GM13976 (cell line): ENCODE results near the gene CPD.

Experiments
- DNase-seq: peaks from one replicate; pipeline ENCODE4 v3.0.0; 2012; ENCODE audit warnings: low spot score
- in situ Hi-C: fragments of 300-500 bp; cut with MboI; formaldehyde crosslinking; loops from one replicate; pipeline ENCODE4 v1.12.0; 2022; ENCODE audit warnings: low sequenced_read_pairs, mixed read lengths, inconsistent platforms; ENCODE audit not compliant: unreplicated experiment
- TF ChIP-seq, protein P1 (sequence below): IDR thresholded peaks from 2 replicates; pipeline ENCODE4 v1.5.1; 2012; ENCODE audit warnings: borderline replicate concordance, mild to moderate bottlenecking; ENCODE audit not compliant: insufficient read depth; ENCODE audit errors: extremely low read depth, missing control alignments, control extremely low read depth

The CPD gene

DNA sequence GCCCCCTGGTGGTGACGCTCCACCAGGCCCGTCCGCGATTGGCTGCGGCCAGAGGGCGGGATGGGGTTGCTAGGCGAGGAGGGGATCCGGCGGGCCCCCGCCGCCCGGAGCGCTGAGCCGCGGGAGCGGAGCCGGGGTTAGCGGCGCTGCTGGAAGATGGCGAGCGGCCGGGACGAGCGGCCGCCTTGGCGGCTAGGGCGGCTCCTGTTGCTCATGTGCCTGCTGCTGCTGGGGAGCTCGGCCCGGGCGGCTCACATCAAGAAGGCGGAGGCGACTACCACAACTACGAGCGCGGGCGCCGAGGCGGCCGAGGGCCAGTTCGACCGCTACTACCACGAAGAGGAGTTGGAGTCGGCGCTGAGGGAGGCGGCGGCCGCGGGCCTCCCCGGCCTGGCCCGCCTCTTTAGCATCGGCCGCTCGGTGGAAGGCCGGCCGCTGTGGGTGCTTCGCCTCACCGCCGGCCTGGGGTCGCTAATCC, at the start of gene CPD:
CPD (plus strand) TSS at position 103 of the 478 bp plus-strand sequence; CDS start at position 157, 54 bp downstream.
- DNase-seq, result peak; percentile 98
- TF ChIP-seq, protein P1, sequence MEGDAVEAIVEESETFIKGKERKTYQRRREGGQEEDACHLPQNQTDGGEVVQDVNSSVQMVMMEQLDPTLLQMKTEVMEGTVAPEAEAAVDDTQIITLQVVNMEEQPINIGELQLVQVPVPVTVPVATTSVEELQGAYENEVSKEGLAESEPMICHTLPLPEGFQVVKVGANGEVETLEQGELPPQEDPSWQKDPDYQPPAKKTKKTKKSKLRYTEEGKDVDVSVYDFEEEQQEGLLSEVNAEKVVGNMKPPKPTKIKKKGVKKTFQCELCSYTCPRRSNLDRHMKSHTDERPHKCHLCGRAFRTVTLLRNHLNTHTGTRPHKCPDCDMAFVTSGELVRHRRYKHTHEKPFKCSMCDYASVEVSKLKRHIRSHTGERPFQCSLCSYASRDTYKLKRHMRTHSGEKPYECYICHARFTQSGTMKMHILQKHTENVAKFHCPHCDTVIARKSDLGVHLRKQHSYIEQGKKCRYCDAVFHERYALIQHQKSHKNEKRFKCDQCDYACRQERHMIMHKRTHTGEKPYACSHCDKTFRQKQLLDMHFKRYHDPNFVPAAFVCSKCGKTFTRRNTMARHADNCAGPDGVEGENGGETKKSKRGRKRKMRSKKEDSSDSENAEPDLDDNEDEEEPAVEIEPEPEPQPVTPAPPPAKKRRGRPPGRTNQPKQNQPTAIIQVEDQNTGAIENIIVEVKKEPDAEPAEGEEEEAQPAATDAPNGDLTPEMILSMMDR, result no peak
- in situ Hi-C loops, result no loop called here

DNA sequence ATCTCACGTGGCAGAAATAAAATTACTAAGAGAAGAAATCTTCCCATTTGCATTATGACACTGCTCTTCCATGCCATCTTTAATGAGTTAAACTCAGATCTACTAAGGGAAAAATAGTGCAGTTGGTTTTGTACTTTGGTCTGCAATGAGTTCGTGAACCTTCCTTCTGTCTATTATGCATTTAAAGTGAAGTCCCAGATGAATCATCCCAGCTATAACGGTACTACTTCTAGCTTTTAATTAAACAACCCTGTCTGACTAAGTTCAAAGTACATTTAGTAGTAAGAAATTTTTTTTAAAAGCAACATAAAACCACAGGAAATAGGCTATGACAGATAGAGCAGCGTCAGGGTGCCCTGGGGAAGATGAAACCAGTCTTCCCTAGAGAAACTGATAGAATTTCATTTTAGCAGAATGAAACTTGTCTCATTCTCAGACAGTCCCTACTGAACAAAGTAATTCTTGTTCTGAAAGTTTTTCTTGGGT, 46.6 kb upstream of the CPD start:
- TF ChIP-seq, protein P1, result no peak
- DNase-seq, result peak; percentile 18
- in situ Hi-C loops, result no loop called here

DNA sequence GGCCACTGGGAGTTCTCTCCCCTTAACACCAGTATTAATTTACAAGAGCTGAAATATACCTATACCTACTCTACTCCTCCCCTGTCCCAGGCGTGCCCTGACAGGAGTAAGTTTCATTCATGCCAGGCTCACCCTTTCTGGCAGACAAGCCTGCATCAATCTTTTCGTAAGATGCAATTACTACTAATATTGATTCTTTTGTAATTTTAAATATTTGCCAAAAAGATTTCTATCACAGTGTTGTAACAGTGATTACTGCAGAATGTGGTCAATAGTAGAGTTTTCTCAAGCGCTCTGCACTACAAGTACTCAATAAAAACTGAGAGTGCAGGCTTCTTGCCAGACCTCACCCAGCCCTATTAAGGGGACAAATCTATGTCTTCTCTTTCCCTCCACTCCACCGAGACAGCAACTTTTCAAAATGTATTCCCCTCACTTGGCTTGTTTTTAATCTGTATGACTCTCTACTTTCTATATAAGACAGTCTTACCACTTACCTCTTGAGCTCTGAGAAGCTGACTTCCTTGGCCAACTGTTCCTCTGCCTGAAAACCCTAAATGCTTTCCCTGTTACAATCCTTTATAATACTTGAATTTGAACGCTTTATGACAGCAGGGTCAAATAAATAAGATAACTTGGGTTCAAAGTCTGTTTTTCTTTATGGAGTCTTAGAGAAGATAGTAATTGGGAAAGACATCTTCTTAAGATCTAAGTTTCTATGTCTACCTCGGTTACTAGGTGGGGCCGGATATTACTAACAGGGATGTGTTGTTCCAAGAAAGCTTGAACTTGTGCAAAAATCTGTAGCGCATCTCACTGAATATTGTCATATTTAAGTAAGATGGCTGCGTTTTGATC, 45.0 kb upstream of the CPD start, which contains the start of gene TMIGD1:
TMIGD1 (minus strand) TSS at position 555 of the 858 bp plus-strand sequence. CDS start 1,924 bp downstream, outside the sequence.
- TF ChIP-seq, protein P1, result no peak
- in situ Hi-C loops, result no loop called here
- DNase-seq, result no peak

DNA sequence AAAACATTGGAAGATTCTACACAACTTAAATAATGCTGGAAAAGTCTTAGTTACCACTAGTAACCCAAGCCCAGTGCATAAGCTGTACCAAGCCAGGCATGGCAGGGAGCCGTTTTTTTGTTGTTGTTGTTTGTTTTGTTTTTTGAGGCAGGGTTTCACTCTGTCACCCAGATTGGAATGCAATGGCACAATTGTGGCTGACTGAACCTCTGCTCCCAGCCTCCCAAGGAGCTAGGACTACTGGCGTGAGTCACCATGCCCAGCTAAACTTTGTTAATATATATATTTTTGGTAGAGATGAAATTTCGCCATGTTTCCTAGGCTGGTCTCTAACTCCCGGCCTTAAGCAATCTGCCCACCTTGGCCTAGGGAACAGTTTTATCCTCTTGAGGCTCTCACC, 44.3 kb upstream of the CPD start:
- TF ChIP-seq, protein P1, result no peak
- in situ Hi-C loops, result no loop called here
- DNase-seq, result no peak

DNA sequence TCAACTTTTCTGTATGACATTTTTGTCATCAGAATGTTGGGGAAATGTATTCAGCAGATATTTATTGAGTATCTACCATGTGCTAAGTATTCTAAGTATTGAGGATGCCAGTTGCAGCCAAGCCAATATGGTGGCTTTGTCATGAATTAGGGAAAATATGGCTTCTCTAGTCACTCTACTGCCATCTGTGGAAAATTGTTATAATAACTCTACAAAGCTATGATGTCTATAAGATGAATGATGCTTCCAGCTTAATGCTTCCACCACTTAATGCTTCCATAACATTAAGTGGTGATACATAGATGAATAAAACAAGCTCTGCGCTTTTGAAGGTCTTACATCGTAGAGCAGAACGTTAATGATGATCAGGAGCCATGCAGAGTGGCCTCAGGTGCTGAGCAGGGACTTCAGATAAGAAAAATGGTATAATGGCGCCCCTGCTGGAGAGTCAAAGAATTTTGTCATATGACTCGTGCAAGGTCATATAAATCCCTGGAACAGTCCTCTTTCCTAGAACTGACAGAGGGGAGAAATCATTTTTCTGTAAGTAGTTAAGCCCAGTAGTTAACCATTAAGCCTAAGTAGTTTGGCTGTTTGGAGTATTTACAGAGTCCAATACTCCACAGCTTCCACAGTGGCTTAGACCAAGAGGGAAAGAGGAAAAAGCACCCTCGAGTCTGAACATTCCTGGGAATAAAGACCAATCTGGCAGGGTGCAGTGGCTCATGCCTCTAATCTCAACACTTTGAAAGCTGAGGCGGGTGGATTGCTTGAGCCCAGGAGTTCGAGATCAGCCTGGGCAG, 42.2 kb upstream of the CPD start:
- in situ Hi-C loops, result loop anchor here (5.0 kb wide), 1 partner anchor 234 kb away; no protein-coding TSS in a partner anchor
- DNase-seq, result peak; percentile 41
- TF ChIP-seq, protein P1, result peak; percentile 59

DNA sequence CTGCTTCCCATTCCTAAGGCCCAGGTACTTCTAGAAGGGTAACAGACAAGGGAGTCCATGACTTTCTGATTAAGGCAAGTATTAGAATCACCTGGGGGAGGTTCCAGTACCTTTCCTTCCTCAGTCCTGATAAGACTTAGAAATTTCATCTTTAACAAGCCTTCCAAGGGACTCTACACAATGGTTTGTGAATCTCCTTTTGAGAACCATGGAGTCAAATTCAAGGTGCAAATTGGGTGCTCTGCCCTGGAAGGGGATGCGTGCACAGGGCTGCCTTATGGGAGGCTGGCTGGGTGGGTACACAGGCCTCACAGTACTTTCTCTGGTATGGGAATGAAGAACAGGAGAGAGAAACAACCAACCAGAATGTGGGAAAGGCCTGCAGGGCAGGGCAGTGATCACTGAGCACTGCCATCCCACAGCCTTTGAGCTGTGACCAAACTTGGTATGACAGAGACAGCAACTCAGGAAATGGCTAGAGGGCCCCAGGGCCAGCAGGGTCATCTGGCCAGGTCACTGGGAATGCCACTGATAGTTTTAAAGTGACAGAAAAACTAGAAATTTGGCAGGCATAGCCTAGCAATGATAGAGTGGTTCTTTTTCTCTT, 41.2 kb upstream of the CPD start:
- TF ChIP-seq, protein P1, result no peak
- DNase-seq, result no peak
- in situ Hi-C loops, result loop anchor here (5.0 kb wide), 1 partner anchor 235 kb away; no protein-coding TSS in a partner anchor
